Breast epithelium (tissue), 3 donors: Measurements from ENCODE around the gene NEK6.

Source experiments
- POLR2A ChIP-seq: fragments of 450-650 bp; IDR thresholded peaks from one replicate; pipeline ENCODE4 v1.6.1; 2016; ENCODE audit warnings: antibody characterized with exemption, mild to moderate bottlenecking, moderate library complexity
- POLR2AphosphoS5 ChIP-seq, 3 donors: sonication (generic); formaldehyde crosslinking; IDR thresholded peaks; one replicate each; pipeline ENCODE4 v1.6.1; 2017; ENCODE audit warnings: antibody characterized with exemption in 3 of 3

- TF ChIP-seq POLR2AphosphoS5 (IDR thresholded peaks at IDR 0.05) (no peak), POLR2A (no peak)
Measured at GRCh38 chr9:124326378-124326777, 68.6 kb downstream of the NEK6 start.
